CD4-positive, alpha-beta T cell treated with Interleukin-15 for 4 hours (primary cell): ENCODE data around the gene ZNF521.

Experiments
- DNase-seq: peaks from one replicate; pipeline ENCODE4 v3.0.0-alpha.2; 2020; ENCODE audit warnings: low spot score

ZNF521 gene

DNA sequence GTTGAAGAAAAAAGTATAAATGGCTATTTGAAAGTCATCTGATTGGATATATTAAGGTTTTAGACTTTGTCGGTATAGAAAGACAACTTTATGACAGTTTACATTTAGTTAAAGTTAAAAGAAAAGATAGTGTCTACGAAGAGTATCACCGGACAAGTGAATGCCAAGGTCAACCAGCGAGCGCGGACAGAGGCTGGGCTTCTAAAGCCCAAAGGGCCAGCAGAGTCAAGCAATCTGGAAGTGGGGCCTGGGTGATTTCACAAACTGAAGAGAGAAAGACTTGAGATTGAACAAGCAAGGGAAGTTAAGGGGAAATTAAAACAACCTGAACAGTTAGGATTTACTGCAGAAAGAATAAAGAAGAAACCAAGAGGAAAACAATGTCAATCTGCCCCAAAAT, 16.3 kb downstream of the ZNF521 start:
- no peak for DNase-seq

- no peak for DNase-seq
These were observed 16.9 kb downstream of the ZNF521 start for GRCh38 chr18:25335062-25335461.

GRCh38 chr18:25334588-25334987, 17.4 kb downstream of the ZNF521 start:
- no peak for DNase-seq

- no peak for DNase-seq
These were observed 20.0 kb downstream of the ZNF521 start for GRCh38 chr18:25332002-25332401.

DNA sequence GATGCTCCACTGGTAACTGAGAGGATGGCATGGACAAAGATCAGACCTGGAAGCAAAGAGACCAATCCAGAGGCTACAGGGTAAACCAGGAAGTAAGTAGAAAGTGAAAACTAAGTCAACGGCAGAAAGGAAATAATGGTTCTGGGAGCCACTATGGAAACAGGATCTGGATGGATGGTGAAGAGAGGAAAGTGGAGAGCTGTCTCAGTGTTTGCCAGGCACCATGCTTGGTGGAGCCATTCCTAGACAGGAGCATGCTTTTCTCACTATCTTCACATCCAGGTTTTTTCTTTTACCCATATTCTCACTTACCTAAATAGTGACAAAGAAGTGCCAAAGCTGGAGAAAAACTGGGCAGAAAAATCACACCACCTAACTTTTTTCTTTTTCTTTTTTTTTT, 22.2 kb downstream of the ZNF521 start:
- DNase-seq, result no peak

DNA sequence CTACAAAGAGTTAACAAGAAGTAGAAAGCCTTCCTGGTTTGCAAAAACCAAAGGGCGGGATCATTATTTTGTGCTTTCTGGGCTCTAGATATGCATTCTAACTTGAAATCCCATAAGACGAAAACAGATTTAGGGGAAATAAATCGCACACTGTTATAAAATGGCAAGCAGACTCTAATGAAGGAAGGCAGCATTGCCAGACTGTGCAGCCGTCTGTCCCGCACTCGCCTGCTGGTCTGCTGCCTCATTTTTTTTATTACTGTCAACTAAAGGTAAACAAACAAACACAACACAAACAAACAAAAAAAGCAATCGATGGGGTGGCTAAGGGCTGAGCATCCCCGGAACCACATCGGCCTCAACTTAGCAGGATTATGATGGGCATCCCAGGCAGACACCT, 24.4 kb downstream of the ZNF521 start:
- DNase-seq, result no peak

DNA sequence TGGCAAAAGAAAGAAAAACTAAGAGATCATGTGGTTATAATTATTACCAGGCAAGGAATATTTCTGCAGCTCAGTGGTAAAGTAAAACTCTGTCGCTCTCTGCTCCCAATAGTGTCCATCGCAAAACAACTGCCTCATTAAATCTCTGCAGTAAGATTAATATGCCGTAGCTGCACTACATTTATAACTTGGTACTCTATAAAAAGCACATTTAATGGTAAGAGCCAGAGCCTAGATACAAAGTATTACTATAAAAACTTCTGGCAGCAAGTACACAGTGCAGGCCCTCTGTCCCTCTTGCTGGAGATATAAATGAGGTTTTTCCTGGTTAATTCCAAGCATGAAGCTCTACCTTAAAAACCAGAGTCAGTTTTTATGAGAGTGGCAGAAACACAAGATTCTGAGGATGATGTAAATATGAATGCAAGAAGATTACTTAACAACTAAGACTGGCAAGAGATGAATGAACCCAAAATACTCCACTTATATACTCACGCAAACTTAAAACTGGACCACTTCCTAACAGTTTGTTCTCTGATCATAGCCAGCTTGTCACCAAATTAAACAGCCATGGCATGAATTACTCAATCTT, 25.5 kb downstream of the ZNF521 start:
- DNase-seq, result no peak

DNA sequence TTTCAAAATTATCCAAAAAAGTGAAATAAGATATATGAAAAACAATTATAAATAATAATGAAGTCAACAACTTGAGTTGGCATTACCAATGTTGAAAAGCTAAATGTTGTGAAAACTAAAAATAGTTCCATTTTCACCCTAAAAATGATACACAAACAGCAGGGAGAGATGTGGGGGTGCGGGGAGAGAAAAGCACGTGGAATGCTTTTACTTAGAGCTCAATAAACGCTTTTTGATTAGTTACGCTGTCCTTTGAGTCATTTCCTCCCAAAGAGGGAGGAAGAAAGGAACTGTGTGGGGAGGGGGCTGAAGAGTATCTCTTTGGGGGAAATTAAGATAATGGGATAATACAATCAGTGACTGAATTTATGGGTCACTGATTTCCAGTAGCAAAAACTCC, 29.2 kb downstream of the ZNF521 start:
- DNase-seq, result no peak

DNA sequence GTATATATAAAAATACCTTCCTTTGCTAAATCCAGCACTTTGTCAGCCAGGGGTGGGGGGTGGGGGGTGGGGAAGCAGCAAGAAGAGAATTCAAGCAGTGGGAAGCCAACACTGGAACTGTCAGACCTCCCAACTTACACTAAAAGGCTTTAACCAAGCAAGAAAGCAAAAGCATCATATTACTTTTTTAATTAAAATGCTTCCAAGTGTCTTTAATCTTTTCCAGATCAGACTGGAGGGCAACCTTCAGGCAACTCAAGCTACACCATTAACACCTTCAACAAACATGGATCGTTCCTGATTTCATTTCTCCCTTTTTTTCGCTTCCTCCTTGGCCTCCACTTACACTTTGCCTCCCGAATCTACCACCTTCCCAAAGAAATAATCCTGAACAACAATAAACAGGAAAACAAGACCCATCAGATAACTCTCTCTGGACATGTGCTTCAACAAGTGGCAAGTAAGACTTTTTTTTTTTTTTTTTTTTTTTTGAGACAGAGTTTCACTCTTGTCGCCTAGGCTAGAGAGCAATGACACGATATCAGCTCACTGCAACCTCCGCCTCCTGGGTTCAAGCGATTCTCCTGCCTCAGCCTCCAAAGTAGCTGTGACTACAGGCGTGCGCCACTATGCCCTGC, 35.5 kb downstream of the ZNF521 start:
- no peak for DNase-seq

DNA sequence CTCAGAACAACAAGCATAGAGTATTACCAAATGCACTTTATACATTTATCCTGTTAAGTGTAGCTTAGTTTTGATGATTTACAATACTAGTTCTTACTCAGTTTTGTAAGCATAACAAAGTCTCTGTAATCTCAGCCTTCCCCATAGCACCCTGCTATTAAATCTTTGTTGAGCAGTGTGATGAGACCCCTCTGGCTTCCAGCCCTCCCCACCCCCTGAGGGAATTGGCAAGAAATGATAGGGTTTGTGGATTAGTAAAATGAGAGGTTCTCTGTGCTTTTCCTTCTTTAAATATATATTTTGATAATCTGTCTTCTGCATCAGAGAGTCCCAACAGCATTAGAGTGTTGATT, 37.2 kb downstream of the ZNF521 start:
- no peak for DNase-seq

- no peak for DNase-seq
These were observed 37.7 kb downstream of the ZNF521 start for GRCh38 chr18:25314151-25314837.

GRCh38 chr18:25313268-25313667, 38.7 kb downstream of the ZNF521 start:
- no peak for DNase-seq

GRCh38 chr18:25310045-25310444, 41.9 kb downstream of the ZNF521 start:
- DNase-seq, result no peak

- no peak for DNase-seq
These were observed 43.6 kb downstream of the ZNF521 start for GRCh38 chr18:25308381-25308780.

DNA sequence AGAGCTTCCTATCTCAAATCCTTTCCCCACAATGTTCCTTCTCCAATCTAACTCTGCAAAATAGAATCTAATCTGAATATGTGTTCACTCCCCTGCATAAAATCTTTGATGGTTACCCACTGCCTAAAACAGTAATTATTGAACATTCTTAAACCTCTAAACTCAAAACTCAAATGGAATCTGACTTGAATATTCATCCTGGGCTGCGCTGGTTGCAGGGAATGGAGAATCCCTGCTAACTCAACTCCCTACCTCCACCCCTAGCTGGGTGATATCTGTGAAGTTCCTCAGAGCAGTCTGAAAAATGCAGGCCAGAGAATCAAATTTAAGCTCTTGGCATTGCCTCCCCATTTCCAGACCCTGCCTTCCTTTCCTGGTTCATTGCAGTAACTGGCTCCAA, 44.8 kb downstream of the ZNF521 start:
- DNase-seq, result no peak

DNA sequence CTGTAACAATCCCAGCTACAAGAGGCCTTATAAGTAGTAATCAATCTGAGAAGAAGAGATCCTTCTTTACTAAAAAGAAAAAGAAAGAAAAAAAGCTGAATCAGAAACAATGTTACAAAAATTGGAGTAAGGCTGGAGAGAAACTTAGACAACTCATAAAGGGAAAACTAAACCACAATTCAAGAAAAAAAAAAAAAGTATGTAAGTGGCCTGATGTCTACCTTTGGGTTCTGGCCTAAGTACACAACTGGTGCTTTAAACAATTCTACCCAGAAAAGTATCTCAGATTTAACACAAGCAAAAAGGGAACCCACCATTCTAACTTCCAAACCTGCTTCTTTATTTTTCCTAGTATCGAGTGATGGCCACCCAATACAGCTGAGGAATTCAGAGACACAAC, 45.3 kb downstream of the ZNF521 start:
- DNase-seq, result no peak

GRCh38 chr18:25305584-25305983, 46.4 kb downstream of the ZNF521 start:
- no peak for DNase-seq

DNA sequence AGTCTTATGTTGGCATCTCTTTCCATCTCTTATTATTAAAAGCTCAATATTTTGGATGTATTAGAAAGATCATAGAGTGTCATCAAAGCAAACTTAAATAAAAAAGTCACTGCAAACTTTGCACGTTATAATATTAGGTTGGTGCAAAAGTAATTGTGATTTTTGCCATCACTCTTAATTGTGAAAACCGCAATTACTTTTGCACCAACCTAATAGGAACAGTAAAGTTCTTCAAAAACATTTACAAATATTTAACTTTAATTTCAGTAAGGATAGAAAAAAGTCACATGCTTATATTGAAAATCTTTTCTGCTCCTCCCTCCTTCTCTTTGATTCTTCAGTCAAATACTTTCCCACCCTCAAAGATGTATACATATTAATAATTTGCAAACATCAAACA, 51.5 kb downstream of the ZNF521 start:
- DNase-seq, result no peak

- DNase-seq, result no peak
These were observed 52.3 kb downstream of the ZNF521 start for GRCh38 chr18:25299426-25300300.

- DNase-seq, result no peak
These were observed 53.1 kb downstream of the ZNF521 start for GRCh38 chr18:25298853-25299274.

DNA sequence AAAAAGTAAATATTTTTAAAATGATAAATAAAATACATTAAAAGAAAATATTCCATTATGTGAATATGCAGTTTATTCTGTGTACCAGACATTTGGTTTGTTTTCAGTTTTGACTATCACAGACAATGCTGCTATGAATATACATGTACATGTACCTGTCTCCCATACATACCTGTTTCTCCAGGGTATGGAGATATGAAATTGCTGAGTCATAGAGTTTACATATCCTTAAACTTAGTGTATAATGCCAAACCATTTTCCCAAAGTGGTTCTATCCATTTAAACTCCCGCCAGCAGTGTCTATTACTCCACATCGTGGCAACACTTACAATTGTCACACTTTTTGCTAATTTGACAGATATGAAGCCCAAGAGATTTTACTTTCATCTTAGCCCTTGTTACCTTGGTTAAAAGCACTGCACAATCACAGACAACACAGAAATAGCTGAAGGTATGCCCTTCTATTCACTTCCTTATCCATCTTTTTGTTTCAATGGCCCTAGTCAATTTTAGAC, 56.3 kb downstream of the ZNF521 start:
- no peak for DNase-seq

- no peak for DNase-seq
These were observed 60.8 kb downstream of the ZNF521 start for GRCh38 chr18:25291150-25291549.
